HepG2 (cell line): Measurements from ENCODE around the gene WNT7B. TPM values are rescaled to one million over a fixed set of nuclear protein-coding genes. Genes with fewer than 3 reads are reported as not detected.

Experiments used
- KDM2A ChIP-seq: sonication (generic); formaldehyde crosslinking; IDR thresholded peaks from 2 replicates; pipeline ENCODE4 v1.4.0; 2020; ENCODE audit warnings: low read depth, missing genetic modification reagents, borderline replicate concordance
- MYNN ChIP-seq: sonication (generic); formaldehyde crosslinking; IDR thresholded peaks from 2 replicates; pipeline ENCODE4 v1.4.0; 2020; ENCODE audit warnings: mild to moderate bottlenecking, low read depth, missing genetic modification reagents
- PHB2 ChIP-seq: fragments of 450-650 bp; IDR thresholded peaks from 2 replicates; pipeline ENCODE4 v1.6.1; 2018; ENCODE audit not compliant: partially characterized antibody
- POLR2AphosphoS5 ChIP-seq: IDR thresholded peaks from 2 replicates; pipeline ENCODE4 v1.6.1; 2012; ENCODE audit warnings: low read depth, low read length
- SNAI1 ChIP-seq: sonication (generic); formaldehyde crosslinking; IDR thresholded peaks from 2 replicates; pipeline ENCODE4 v1.5.0; 2020; ENCODE audit warnings: mild to moderate bottlenecking, missing genetic modification reagents, borderline replicate concordance
- SYNCRIP ChIP-seq: fragments of 200-400 bp; formaldehyde crosslinking; IDR thresholded peaks from 2 replicates; pipeline ENCODE4 v1.6.1; 2018; ENCODE audit warnings: mild to moderate bottlenecking, low read depth, low read length; ENCODE audit not compliant: insufficient read depth
- TAF15 ChIP-seq: fragments of 200-400 bp; formaldehyde crosslinking; IDR thresholded peaks from one replicate; pipeline ENCODE4 v1.6.1; 2018; ENCODE audit warnings: mild to moderate bottlenecking, low read depth, low read length; ENCODE audit not compliant: poor library complexity, severe bottlenecking
- TARDBP ChIP-seq: sonication (generic); formaldehyde crosslinking; IDR thresholded peaks from 2 replicates; pipeline ENCODE4 v1.8.0; 2022; ENCODE audit warnings: mild to moderate bottlenecking, missing genetic modification reagents
- TBP ChIP-seq: sonication (generic); formaldehyde crosslinking; IDR thresholded peaks from 2 replicates; pipeline ENCODE4 v1.5.0; 2020; ENCODE audit warnings: missing genetic modification reagents
- ZFAT ChIP-seq: sonication (generic); formaldehyde crosslinking; conservative IDR thresholded peaks from 2 replicates; pipeline ENCODE4 v1.8.1; 2023; ENCODE audit warnings: missing genetic modification reagents, inconsistent platforms
- ZNF543 ChIP-seq: sonication (generic); formaldehyde crosslinking; IDR thresholded peaks from 2 replicates; pipeline ENCODE4 v1.4.0; 2020; ENCODE audit warnings: mild to moderate bottlenecking, missing genetic modification reagents
- ZNF816 ChIP-seq: sonication (generic); formaldehyde crosslinking; IDR thresholded peaks from 2 replicates; pipeline ENCODE4 v1.8.0; 2022; ENCODE audit warnings: missing genetic modification reagents, mild to moderate bottlenecking, borderline replicate concordance
- ZNF841 ChIP-seq: sonication (generic); formaldehyde crosslinking; IDR thresholded peaks from 2 replicates; pipeline ENCODE4 v1.8.1; 2023; ENCODE audit warnings: missing genetic modification reagents, borderline replicate concordance
- ZSCAN9 ChIP-seq: IDR thresholded peaks from 2 replicates; pipeline ENCODE4 v1.6.1; 2016; ENCODE audit warnings: borderline replicate concordance
- polyA plus RNA-seq, 8 experiments: library from polyadenylated mRNA; depleted of rRNA in 3 of 8; stranded (reverse) in 7 of 8; unstranded in 1 of 8; fragments of >200 nt; fragmentation: Illumina TruSeq in 4 of 8; extraction: Trizol in 4 of 8; gene quantifications; 2 replicates each; pipeline versions ENCODE4 v1.2.1 to v1.2.3, GENCODE V29; 2011 to 2016; ENCODE audit warnings: low read depth in 4 of 8, missing spikeins in 1 of 8, mixed read lengths in 1 of 8; ENCODE audit not compliant: insufficient read depth in 1 of 8
- total RNA-seq, 5 experiments: library from RNA; depleted of rRNA; stranded (reverse); fragments of >200 nt; fragmentation: Illumina TruSeq; extraction: Trizol; gene quantifications; 2 replicates each; pipeline ENCODE4 v1.2.3, GENCODE V29; 2016; ENCODE audit warnings: low read depth in 1 of 5
- TF ChIP-seq, protein P1 (sequence below): sonication (generic); formaldehyde crosslinking; IDR thresholded peaks from 2 replicates; pipeline ENCODE4 v1.5.1; 2020; ENCODE audit warnings: missing genetic modification reagents, mild to moderate bottlenecking, borderline replicate concordance
- TF ChIP-seq, protein P2 (sequence below): IDR thresholded peaks from 2 replicates; pipeline ENCODE4 v1.6.1; 2016; ENCODE audit warnings: missing compliant biosample characterization, missing genetic modification reagents, borderline replicate concordance
- TF ChIP-seq, protein P3 (sequence below): sonication (generic); formaldehyde crosslinking; IDR thresholded peaks from 2 replicates; pipeline ENCODE4 v1.4.0; 2020; ENCODE audit warnings: low read depth, mild to moderate bottlenecking, missing genetic modification reagents
- TF ChIP-seq, protein P4 (sequence below): IDR thresholded peaks from 2 replicates; pipeline ENCODE4 v1.6.1; 2016; ENCODE audit warnings: missing genetic modification reagents, missing compliant biosample characterization
- TF ChIP-seq, protein P5 (sequence below): fragments of 450-650 bp; IDR thresholded peaks from 2 replicates; pipeline ENCODE4 v1.6.1; 2017
- TF ChIP-seq, protein P6 (sequence below): sonication (generic); formaldehyde crosslinking; IDR thresholded peaks from 2 replicates; pipeline ENCODE4 v1.5.0; 2020; ENCODE audit warnings: mild to moderate bottlenecking, missing genetic modification reagents, borderline replicate concordance
- TF ChIP-seq, protein P7 (sequence below): IDR thresholded peaks from 2 replicates; pipeline ENCODE4 v1.6.1; 2016; ENCODE audit warnings: mild to moderate bottlenecking, missing biosample characterization, missing genetic modification reagents

The WNT7B gene
- total and polyA plus RNA-seq, 2 of the 13 experiments (the other 11 are each of a cell fraction or from before 2014, with no cell fraction given) = 0.09 TPM; not detected in 1

DNA sequence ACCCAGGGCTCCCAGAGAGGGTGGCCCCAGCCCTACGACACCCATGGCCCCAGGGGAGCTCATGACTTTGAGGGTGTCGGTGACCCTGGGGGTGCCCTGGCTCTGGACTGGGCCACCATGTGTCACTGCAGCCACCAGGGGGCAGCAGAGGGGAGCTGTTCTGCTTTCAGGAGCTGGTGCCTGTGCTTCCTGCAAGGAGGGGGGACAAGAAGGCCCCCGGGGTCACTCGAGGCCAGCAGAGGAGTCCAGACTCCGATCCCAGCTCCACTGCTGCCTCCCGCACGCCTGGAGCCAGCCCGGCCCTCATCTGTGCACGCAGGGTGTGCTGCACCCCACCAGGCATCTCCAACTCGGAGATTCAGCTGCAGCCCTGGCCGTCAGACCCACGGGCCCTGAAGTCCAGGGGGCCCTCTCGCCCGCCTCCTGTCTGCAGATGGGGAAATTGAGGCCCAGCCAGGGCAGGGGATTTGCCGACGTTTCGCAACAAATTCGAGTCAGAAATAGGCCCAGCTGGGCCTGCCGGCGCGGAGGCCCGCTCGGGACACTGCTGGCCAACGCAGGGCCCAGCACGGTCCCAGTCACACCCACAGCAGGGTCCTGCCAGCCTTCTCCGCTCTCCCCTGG, 29.5 kb upstream of the WNT7B start (continued):
- TF ChIP-seq, protein P1, sequence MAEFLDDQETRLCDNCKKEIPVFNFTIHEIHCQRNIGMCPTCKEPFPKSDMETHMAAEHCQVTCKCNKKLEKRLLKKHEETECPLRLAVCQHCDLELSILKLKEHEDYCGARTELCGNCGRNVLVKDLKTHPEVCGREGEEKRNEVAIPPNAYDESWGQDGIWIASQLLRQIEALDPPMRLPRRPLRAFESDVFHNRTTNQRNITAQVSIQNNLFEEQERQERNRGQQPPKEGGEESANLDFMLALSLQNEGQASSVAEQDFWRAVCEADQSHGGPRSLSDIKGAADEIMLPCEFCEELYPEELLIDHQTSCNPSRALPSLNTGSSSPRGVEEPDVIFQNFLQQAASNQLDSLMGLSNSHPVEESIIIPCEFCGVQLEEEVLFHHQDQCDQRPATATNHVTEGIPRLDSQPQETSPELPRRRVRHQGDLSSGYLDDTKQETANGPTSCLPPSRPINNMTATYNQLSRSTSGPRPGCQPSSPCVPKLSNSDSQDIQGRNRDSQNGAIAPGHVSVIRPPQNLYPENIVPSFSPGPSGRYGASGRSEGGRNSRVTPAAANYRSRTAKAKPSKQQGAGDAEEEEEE (CRISPR knock-in tag) = no peak
- TF ChIP-seq TBP (CRISPR knock-in tag) (no peak), ZNF816 (CRISPR knock-in tag) (no peak), PHB2 (no peak), SNAI1 (CRISPR knock-in tag) (no peak), ZNF841 (CRISPR knock-in tag) (no peak), SYNCRIP (no peak), POLR2AphosphoS5 (no peak), MYNN (CRISPR knock-in tag) (no peak), ZSCAN9 (CRISPR knock-in tag) (no peak), TAF15 (no peak), ZNF543 (CRISPR knock-in tag) (no peak), ZFAT (CRISPR knock-in tag) (no peak), KDM2A (CRISPR knock-in tag) (peak; percentile 40; the same call in 1 of the 2 replicates), TARDBP (CRISPR knock-in tag) (peak; percentile 45; the same call in 1 of the 2 replicates)
- TF ChIP-seq, protein P2, sequence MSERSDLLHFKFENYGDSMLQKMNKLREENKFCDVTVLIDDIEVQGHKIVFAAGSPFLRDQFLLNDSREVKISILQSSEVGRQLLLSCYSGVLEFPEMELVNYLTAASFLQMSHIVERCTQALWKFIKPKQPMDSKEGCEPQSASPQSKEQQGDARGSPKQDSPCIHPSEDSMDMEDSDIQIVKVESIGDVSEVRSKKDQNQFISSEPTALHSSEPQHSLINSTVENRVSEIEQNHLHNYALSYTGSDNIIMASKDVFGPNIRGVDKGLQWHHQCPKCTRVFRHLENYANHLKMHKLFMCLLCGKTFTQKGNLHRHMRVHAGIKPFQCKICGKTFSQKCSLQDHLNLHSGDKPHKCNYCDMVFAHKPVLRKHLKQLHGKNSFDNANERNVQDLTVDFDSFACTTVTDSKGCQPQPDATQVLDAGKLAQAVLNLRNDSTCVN = 0 out of 2 replicates have a peak, but pooled peaks have one; percentile 41
- TF ChIP-seq, protein P3, sequence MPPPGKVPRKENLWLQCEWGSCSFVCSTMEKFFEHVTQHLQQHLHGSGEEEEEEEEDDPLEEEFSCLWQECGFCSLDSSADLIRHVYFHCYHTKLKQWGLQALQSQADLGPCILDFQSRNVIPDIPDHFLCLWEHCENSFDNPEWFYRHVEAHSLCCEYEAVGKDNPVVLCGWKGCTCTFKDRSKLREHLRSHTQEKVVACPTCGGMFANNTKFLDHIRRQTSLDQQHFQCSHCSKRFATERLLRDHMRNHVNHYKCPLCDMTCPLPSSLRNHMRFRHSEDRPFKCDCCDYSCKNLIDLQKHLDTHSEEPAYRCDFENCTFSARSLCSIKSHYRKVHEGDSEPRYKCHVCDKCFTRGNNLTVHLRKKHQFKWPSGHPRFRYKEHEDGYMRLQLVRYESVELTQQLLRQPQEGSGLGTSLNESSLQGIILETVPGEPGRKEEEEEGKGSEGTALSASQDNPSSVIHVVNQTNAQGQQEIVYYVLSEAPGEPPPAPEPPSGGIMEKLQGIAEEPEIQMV = no peak
- TF ChIP-seq, protein P4, sequence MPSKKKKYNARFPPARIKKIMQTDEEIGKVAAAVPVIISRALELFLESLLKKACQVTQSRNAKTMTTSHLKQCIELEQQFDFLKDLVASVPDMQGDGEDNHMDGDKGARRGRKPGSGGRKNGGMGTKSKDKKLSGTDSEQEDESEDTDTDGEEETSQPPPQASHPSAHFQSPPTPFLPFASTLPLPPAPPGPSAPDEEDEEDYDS (CRISPR knock-in tag) = 0 out of 2 replicates have a peak, but pooled peaks have one; percentile 11
- TF ChIP-seq, protein P5, sequence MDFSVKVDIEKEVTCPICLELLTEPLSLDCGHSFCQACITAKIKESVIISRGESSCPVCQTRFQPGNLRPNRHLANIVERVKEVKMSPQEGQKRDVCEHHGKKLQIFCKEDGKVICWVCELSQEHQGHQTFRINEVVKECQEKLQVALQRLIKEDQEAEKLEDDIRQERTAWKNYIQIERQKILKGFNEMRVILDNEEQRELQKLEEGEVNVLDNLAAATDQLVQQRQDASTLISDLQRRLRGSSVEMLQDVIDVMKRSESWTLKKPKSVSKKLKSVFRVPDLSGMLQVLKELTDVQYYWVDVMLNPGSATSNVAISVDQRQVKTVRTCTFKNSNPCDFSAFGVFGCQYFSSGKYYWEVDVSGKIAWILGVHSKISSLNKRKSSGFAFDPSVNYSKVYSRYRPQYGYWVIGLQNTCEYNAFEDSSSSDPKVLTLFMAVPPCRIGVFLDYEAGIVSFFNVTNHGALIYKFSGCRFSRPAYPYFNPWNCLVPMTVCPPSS = no peak
- TF ChIP-seq, protein P6, sequence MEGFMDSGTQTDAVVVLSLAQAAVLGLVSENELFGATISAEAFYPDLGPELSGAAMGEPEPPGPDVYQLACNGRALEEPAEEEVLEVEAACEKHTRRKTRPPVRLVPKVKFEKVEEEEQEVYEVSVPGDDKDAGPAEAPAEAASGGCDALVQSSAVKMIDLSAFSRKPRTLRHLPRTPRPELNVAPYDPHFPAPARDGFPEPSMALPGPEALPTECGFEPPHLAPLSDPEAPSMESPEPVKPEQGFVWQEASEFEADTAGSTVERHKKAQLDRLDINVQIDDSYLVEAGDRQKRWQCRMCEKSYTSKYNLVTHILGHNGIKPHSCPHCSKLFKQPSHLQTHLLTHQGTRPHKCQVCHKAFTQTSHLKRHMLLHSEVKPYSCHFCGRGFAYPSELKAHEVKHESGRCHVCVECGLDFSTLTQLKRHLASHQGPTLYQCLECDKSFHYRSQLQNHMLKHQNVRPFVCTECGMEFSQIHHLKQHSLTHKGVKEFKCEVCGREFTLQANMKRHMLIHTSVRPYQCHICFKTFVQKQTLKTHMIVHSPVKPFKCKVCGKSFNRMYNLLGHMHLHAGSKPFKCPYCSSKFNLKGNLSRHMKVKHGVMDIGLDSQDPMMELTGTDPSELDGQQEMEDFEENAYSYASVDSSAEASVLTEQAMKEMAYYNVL (CRISPR knock-in tag) = no peak
- TF ChIP-seq, protein P7, sequence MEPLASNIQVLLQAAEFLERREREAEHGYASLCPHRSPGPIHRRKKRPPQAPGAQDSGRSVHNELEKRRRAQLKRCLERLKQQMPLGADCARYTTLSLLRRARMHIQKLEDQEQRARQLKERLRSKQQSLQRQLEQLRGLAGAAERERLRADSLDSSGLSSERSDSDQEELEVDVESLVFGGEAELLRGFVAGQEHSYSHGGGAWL = no peak
